Renal cortex interstitium (tissue), 11 donors: ENCODE measurements around the gene FAF1. TPM values are rescaled to one million over a fixed set of nuclear protein-coding genes. Genes with fewer than 3 reads are reported as not detected.
"Not testable (repeated sequence)": the region's sequence is repeated elsewhere in the genome, so short reads cannot be mapped to it uniquely, and the experiment has no call there.

Experiments used
- DNase-seq, 11 donors: peaks; one replicate each; pipeline ENCODE4 v3.0.0-alpha.2; 2013; ENCODE audit warnings: low read depth in 9 of 11, low spot score in 4 of 11; ENCODE audit errors: extremely low read depth in 1 of 11
- polyA plus RNA-seq, 3 donors: library from polyadenylated mRNA; unstranded; fragments of 120-200 nt; gene quantifications; one replicate each; pipeline ENCODE4 v1.2.1, GENCODE V29; 2013; ENCODE audit not compliant: insufficient read length in 3 of 3

Gene FAF1
- polyA plus RNA-seq, 3 donors: 52.6 to 71.8 (median 65.6) TPM

- DNase-seq: not testable (repeated sequence)
Observed at GRCh38 chr1:50754764-50755163, 205.3 kb downstream of the FAF1 start.

- DNase-seq: peak in 1 of 11 donors; percentile 6
Observed at GRCh38 chr1:50750021-50750619, 209.9 kb downstream of the FAF1 start.

GRCh38 chr1:50747394-50747793 is 212.7 kb downstream of the FAF1 start:
- DNase-seq: no peak

- DNase-seq: no peak
Observed at GRCh38 chr1:50742523-50742922, 217.5 kb downstream of the FAF1 start.

GRCh38 chr1:50739125-50739524 is 220.9 kb downstream of the FAF1 start:
- no peak for DNase-seq

- DNase-seq: peak in 1 of 11 donors; percentile 2
Observed at GRCh38 chr1:50735443-50735842, 224.6 kb downstream of the FAF1 start.

- DNase-seq: not testable (repeated sequence)
Observed at GRCh38 chr1:50727578-50727977, 232.5 kb downstream of the FAF1 start.

GRCh38 chr1:50724626-50725286 is 235.3 kb downstream of the FAF1 start:
- no peak for DNase-seq

GRCh38 chr1:50720457-50721053 is 239.5 kb downstream of the FAF1 start:
- no peak for DNase-seq

- DNase-seq: no peak
Observed at GRCh38 chr1:50719126-50719525, 240.9 kb downstream of the FAF1 start.

GRCh38 chr1:50717327-50717726 is 242.7 kb downstream of the FAF1 start:
- DNase-seq: no peak

- DNase-seq: not testable (repeated sequence)
Observed at GRCh38 chr1:50716455-50716854, 243.6 kb downstream of the FAF1 start.

- no peak for DNase-seq
Observed at GRCh38 chr1:50710099-50710498, 250.0 kb downstream of the FAF1 start.

GRCh38 chr1:50707824-50708223 is 252.2 kb downstream of the FAF1 start:
- DNase-seq: no peak

- DNase-seq: no peak
Observed at GRCh38 chr1:50705699-50706098, 254.4 kb downstream of the FAF1 start.

- DNase-seq: no peak
Observed at GRCh38 chr1:50705041-50705440, 255.0 kb downstream of the FAF1 start.

GRCh38 chr1:50704126-50704525 is 255.9 kb downstream of the FAF1 start:
- DNase-seq: peak in 10 of 11 donors; percentile 1 to 16 (median 7)

GRCh38 chr1:50703240-50703639 is 256.8 kb downstream of the FAF1 start:
- no peak for DNase-seq

- DNase-seq: no peak
Observed at GRCh38 chr1:50702395-50702794, 257.7 kb downstream of the FAF1 start.

GRCh38 chr1:50701706-50702317 is 258.3 kb downstream of the FAF1 start:
- no peak for DNase-seq
